IPS DF 4.7 (cell line): ENCODE data around the gene LIPG.
A peak's percentile ranks its signal among the peaks of the same experiment; 100 is the strongest.
"Not testable (repeated sequence)": the region's sequence is repeated elsewhere in the genome, so short reads cannot be mapped to it uniquely, and the experiment has no call there.

Experiments used
- DNase-seq: peaks from one replicate; pipeline ENCODE4 v3.0.0-alpha.2; 2013; ENCODE audit warnings: low spot score; ENCODE audit errors: extremely low read depth

LIPG gene

DNA sequence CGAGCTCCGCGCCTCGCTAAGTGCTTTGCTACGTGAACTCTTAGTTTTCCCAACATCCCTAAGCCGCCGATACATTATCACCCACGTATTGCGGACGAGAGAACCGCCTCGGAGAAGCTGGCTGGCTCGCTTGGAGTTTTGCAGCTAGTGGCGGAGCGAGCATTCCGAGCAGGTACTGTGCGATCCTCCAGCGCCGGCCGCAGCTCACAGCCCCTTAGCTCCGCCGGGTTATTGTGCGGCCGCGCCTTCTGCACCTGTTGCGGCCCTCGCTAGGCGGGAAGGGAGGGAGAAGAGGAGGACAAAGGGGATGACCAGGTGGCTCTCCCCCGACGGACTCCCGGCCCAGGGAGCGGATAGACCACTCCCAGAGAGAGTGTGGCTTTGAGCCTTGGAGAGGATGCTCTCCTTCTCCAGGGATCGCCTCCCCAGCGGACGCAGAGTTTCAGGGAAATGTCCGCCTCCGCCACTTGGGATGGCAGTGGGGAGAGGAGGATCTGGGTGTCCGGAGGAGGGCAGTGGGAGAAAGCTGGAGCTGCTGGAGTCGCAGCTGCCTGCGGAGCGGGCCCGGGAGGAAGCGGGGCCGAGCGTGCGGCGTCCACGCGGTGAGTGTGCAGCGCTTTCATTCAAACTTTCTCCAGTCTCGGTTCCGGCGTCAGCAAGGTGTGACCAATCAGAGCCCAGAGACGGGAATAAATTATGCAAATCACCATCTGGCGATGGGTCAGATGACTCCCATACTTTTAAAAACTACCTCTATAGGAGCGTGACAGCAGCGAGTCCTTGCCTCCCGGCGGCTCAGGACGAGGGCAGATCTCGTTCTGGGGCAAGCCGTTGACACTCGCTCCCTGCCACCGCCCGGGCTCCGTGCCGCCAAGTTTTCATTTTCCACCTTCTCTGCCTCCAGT lies at the start of gene LIPG:
LIPG (plus strand) TSS at position 769 of the 905 bp plus-strand sequence. CDS start 252 bp downstream, outside the sequence.
- DNase-seq: peak; percentile 85

DNA sequence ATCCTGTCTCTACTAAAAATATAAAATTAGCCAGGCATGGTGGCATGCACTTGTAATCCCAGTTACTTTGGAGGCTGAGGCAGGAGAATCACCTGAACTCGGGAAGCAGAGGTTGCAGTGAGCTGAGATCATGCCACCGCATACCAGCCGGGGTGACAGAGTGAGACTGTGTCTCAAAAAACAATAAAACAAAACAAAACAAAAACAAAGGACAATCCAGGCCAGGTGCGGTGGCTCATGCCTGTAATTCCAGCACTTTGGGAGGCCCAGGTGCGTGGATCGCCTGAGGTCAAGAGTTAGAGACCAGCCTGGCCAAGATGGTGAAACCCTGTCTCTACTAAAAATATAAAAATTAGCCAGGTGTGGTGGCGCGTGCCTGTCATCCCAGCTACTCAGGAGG lies 49.0 kb upstream of the LIPG start:
- DNase-seq: not testable (repeated sequence)

DNA sequence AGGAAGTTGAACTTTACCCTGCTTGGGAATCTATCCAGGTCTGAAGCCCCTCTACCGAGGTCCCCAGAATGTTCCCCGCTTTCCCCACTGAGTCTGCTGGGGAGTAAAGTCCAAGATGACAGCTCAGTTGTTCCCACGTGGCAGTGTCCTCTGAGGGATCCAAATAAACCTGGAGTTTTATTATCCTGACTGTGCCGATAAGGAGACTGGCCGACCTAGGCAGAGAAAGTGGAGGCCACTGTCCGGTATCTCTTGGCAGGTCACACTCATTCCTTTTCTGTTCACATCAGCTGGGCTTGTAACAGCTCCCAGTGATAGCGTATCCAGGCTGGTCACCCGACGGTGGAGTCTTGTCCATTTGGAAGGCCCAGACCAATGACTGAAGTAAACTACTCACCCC lies 47.3 kb upstream of the LIPG start:
- DNase-seq: no peak

DNA sequence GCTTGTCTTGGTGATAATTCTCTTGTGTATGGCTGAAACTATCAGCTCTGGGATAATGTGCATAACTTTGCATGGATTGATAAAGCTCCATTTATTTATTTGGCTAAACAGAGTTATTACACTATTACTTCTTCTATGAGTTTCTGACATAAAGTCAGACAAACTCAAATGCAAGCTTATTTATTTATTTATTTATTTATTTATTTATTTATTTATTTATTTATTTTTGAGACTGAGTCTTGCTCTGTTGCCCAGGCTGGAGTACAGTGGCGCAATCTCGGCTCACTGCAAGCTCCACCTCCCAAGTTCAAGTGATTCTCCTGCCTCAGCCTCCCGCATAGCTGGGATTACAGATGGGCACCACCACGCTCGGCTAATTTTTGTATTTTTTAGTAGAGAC lies 46.9 kb upstream of the LIPG start:
- not testable (repeated sequence) for DNase-seq

DNA sequence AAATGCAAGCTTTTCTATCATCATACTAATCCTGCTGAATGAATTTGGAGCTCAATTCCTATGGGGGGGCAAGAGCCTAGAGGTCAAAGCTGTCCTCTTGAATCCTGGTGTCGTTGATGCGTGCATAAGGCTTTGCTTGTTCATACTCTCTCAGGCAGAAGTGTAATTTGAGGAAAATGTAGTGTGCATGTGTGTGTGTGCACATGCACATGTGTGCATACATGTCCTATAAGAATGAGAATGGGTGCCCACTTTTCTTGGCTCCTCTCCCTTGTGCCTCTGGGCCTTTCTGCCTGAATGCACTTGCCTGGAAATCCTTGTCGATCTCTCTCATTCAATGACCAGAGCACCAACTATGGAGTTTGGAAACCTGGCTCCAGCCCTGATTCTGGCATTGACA lies 46.3 kb upstream of the LIPG start:
- DNase-seq: no peak

DNA sequence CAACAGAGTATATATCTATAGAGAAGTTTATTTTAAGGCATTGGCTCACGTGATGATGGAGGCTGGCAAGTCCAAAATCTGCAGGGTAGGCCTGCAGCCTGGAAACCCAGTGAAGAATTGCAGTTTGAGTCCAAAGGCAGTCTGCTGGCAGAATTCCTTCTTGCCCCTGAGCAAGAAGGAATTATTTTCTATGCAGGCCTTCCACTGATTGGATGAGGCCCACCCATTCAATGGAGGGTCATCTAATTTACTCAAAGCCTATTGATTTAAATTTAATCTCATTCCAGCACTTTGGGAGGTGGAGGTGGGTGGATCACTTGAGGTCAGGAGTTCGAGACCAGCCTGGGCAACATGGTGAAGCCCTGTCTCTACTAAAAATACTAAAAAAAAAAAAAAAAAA lies 44.4 kb upstream of the LIPG start:
- DNase-seq: no peak

DNA sequence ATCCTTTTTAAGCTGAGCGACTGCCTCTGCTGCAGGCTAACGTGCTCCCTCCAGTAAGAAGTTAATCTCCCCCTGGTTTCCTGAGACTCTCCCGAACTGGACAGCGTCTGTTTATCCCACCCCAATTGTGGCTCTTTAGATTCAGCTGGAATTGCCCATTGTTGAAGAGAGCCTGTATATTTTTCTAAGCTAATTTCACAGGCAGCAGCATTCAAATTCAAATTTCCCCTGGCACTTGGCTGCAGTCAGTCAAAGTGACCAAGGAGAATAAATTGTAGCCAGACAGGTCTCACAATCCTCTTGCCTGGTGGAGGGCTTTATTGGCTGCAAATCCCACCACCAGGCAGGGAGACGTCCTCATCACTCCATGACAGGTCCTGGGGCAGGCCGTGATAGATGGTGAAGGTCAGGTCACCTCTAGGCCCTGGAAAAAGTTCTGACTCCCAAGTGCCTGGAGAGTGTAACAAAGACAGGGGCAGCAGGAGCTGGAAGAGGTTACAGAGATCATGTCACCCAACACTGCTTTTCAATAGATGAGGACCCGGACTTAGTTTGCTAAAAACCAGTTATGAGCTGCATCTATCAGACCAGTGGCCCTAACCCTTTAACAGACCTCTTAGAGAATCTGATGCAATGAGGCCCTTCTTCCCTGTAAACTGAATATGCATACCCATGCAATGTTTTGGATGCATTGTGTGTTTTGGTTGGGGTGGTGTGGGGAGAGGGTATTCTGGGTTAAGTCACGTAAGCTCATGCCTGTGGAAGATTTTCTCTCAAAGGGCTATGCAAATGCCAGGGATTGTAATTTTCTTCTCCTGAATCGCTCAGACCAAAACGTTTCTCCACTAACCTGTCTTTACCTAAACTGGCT lies 42.5 kb upstream of the LIPG start:
- no peak for DNase-seq

DNA sequence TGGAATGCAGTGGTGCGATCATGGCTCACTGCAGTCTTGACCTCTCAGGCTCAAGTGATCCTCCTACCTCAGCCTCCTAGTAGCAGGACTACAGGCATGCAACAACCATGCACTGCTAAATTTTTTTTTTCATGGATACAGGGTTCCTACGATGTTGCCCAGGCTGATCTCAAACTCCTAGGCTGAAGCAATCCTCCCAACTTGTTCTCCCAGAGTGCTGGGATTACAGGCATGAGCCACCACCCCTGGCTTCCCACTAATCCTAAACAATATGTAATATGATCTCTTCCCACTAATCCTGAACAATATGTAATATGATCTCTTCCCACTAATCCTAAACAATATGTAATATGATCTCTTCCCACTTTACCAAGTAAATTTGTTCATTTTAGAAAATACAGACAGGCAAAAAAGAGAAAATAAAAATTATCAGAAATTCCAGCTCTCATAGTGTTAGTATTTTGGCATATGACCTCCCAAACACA lies 41.2 kb upstream of the LIPG start:
- DNase-seq: no peak

DNA sequence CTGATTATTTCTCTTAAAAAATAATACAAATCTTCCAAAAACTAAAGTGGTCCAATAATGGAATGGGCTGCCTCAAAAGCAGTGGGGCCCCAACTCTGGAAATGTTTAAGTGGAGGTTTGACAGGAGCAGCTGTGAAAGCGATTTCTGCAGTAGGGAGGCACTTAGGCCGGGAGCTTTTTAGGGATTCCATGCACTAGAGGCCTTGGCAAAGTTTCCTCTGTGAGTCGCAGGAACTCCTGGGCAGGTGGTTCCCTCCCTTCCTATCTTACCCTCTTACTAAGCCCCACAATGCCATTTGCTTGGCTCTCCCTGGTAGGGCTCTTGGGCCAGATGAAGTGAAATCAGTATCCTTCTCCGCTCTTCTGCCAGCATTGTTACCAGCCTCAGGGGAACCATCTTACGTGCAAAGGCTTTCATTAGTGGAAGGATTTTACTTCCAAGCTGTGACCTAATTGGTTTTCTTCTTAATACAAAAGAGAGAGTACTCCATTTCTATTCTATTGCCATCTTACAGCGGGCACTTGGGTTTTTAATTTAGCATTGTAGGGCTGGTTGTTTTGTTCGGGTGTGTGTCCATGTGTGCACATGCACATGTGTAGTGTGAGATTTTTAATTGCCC lies 40.5 kb upstream of the LIPG start:
- no peak for DNase-seq

DNA sequence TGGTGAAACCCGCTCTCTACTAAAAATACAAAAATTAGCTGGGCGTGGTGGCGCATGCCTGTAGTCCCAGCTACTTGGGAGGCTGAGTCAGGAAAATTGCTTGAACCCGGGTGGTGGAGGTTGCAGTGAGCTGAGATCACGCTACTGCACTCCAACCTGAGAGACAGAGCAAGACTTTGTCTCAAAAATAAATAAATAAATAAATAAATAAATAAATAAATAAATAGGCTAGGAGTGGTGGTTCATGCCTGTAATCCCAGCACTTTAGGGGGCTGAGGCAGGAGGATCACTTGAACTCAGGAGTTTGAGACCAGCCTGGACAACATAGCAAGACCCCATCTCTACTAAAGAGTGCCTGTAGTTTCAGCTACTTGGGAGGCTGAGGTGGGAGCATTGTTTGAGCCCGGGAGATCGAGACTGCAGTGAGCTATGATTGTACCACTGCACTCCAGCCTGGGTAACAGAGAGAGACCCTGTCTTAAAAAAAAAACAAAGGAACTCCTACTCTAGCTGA lies 38.2 kb upstream of the LIPG start:
- DNase-seq: not testable (repeated sequence)

DNA sequence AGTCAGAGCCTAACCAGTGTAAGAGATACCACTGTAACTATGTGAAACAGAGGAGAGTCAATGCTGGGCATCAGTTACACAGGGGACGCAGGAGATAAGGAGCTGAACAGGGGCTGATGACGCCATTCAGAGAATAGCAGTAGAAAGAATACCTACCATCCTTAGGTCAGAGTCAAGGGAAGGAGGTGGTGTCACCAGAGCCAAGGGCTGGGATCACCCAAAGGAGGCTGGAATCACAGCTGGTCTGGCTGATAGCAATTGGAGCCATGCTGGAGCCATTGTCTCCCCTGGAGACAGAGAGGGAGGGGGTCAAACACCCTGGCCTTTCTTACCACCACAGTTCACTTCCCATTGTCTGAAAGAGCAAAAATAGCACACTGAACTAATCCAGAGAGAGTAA lies 37.5 kb upstream of the LIPG start:
- DNase-seq: no peak

DNA sequence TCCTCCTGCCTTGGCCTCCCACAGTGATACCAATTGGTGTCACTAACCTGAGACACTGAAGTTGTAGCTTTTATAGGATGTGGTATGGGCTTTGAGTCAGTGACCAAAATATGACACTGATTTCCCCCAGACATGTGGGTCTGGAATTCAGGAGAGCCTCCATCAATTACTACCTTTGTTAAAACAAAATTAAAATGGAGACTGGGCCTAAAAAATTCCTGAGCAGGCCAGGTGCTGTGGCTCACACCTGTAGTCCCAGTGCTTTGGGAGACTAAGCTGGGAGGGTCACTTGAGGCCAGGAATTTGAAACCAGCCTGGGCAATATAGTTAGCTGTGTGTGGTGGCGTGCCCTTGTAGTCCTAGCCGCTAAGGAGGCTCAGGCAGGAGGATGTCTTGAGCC lies 36.9 kb upstream of the LIPG start:
- no peak for DNase-seq

DNA sequence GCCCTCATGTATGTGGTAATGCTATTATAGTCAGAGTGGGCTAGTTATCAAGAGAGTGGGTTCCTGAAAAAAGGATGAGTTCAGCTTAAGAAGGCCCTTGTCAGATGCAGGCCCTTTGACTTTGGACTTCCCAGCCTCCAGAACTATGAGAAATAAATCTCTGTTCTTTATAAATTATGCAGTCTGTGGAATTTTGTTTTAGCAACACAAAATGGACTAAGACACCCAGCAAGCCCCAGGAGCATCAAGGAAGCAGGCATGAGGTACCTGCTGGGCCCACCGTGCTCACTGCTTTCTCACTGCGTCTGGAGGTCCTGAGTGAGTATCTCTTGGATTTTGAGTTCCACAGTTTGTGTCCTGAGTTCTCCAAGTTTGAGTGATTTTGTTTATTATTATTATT lies 35.9 kb upstream of the LIPG start:
- DNase-seq: no peak

DNA sequence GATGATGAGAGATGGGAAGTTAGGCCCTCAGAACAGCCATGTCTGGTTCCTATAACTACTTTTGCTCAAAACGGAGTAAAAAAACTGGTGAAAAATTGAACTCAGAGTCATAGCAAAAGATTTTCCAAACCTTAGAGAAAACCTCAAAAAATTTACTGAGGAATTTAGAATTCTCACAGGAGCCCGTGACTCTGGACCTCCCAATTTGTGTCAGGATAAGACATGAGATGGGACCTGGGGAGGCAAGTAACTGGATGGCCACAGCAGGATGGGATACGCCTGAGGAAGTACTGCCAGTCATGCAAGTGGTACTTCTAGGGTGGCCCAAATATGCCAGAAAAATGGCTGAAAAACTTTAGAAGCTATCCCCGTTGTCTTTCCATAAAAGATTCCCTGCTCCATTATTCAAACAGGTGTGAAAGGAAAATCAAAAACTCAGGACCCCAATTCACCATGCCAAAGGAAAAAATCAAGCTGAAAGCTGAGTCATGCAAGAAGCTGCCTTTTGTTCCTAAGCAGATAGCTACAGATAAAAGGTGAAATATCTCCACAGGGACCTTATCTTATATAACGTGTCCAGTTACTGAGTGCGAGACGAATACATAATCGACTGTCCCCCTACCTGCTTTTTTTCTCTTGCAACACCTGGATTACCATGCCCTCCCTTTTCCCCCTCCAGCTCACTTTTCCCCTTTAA lies 34.1 kb upstream of the LIPG start:
- DNase-seq: no peak

DNA sequence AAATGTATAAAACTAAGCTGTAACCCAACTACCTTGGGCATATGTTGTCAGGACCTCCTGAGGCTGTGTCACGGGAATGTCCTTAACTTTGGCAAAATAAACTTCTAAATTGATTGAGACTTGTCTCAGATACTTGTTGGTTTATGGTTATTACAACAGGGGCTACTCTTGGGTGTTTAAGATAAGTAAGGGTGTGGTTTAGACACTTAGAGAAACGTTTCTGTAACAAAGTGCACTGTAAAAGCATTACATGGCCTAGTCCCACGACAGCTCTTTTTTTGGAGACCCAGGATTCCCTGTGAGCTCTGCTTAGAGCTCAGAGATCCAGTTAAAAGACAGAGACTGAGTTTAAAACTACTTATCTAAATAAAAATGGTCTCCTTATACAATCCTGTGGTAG lies 32.3 kb upstream of the LIPG start:
- DNase-seq: no peak

DNA sequence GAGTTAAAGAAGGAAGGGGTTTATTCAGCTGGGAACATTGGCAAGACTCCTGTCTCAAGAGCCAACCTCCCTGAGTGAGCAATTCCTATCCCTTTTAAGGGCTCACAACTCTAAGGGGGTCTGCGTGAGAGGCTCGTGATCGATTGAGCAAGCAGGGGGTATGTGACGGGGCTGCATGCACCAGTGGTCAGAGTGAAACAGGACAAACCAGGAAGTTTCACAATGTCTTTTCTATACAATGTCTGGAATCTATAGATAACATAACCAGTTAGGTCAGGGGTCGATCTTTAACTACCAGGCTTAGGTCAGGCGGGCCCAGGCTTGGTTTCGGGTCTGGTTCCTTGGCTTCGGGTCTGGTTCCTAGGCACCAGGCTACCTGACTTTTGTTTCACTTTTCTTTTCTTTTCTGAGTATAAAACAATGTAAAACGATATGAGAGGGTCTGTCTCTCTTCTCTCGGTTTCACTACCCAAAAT lies 30.1 kb upstream of the LIPG start:
- DNase-seq: no peak

DNA sequence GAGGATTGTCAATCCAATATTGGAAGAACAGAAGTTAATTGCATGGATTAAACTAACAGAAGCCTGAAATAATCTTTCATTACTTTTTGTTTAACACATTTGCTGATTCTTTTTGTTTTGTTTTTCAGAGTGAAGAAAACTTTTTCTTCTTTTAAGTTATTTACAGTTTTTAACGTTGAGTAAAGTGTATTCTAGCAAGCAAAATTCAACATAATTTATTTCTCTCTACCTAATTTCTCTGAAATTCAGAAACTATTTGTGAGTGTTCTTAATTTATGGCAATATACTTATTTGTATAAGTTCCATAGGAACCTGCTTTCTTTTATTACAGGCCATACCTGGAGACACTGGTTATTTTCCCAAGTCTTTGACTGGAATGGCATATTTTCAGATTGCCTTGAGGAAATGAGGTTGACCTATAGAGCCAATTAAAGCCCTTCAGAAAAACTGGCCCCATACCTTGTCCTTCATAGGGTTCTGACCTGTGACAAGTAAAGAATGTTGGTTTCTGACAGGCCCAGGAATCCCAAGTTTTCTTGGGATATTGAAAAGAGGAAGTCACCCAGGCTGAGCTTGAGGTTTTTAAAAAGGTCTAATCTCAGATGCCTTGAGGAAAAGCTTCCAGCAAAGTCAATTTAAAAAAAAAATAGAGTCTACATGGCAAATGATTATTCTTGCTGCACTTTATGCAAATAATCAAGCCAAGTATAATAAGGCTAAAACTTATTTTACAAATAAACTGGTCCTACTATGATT lies 26.8 kb upstream of the LIPG start:
- DNase-seq: no peak

DNA sequence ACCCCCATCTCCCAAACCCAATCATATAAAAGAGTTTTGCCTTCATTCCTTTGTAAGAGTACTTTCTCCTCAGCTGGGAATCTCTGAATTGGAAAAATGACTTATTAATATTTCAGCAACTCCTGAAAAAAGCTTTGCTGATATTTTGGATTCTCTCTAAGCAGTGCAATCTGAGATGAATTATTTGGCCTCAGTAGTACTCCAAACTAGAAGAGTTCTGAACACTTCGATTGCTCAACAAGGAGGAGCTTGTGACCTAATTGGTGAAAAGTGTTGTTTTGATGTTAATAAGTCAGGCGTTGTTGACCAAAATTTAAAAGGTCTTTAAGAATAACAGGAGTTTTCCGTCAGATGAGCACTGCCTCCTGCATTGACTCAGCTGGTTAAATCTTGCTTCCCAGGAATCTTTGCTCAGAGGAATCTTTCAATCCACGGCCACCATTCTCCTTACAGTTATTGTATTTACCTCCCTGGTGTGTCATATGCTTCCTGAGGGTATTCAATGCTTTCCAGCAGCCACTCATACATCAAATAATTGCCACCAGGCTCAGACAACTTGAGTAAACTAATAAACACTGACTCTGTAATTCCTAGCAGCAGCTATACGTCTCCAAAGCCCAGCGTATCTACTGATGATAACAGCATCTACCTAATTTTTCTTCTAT lies 24.5 kb upstream of the LIPG start:
- DNase-seq: no peak

DNA sequence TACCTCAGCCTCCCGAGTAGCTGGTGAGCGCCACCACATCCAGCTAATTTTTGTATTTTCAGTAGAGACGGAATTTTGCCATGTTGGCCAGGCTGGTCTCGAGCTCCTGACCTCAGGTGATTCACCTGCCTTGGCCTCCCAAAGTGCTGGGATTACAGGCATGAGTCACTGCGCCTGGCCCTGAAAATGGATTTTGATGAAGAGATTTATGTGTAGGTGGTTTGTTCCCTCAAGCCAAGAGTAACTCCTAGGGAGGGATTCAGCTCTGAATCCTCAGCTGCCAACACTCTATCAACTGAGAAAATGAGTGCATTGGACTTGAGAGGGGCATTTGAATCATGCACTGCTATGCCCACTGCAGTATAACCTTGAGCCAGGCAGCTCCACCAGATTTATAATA lies 17.5 kb upstream of the LIPG start:
- no peak for DNase-seq

DNA sequence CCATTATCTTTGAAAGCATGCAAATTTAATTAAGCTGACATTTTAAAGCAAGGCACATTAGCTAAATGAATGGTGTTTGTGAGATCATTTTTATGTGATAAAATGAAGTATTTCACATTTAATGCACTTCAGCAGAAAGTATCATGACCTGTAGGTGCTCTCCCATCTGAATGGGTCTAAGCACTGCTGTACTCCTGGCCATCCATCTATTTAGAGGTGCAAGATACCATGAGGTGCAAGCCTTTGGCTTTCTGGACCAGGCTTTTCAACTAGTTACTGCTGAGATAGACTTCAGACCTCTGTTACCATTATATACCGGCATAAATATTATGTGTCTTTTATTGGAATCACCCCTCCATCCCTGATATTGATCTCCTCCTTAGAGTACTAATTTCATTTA lies 15.6 kb upstream of the LIPG start:
- DNase-seq: no peak
